Thoracic aorta (tissue), 2 donors: ENCODE measurements around the gene CES3. TPM values are rescaled to one million over a fixed set of nuclear protein-coding genes. Genes with fewer than 3 reads are reported as not detected.

Experiments
- ATAC-seq: fragments of 150-250 bp; one replicate; pipeline ENCODE4 v1.8.0; 2017; ENCODE audit warnings: low read depth; ENCODE audit not compliant: insufficient number of reproducible peaks, low FRiP score
- DNase-seq: peaks from one replicate; pipeline ENCODE4 v3.0.0-alpha.2; 2020; ENCODE audit warnings: low spot score
- H3K27ac ChIP-seq, 2 donors: fragments of 200-600 bp; sonication (generic); 1 replicate in 1 of 2; 2 replicates in 1 of 2; pipeline ENCODE4 v1.5.1; 2016; ENCODE audit warnings: mild to moderate bottlenecking in 2 of 2, moderate library complexity in 2 of 2
- H3K27me3 ChIP-seq: fragments of 200-600 bp; sonication (generic); replicated peaks from 2 replicates; pipeline ENCODE4 v1.6.0; 2016; ENCODE audit warnings: mild to moderate bottlenecking; ENCODE audit not compliant: insufficient read depth
- H3K36me3 ChIP-seq: fragments of 200-600 bp; sonication (generic); one replicate; pipeline ENCODE4 v1.5.1; 2016
- H3K4me1 ChIP-seq, 2 donors: fragments of 200-600 bp; sonication (generic); 1 replicate in 1 of 2; 2 replicates in 1 of 2; pipeline versions ENCODE4 v1.5.1 to v1.6.0; 2016; ENCODE audit warnings: low read depth in 2 of 2, mild to moderate bottlenecking in 1 of 2; ENCODE audit not compliant: control insufficient read depth in 1 of 2
- H3K4me3 ChIP-seq: fragments of 200-600 bp; sonication (generic); 2 replicates; pipeline ENCODE4 v1.5.1; 2016; ENCODE audit warnings: mild to moderate bottlenecking
- H3K9me3 ChIP-seq: fragments of 200-600 bp; sonication (generic); 2 replicates; pipeline ENCODE4 v1.5.1; 2016
- total RNA-seq, 2 donors: library from RNA; depleted of rRNA; stranded (reverse); fragments of >200 nt; gene quantifications; one replicate each; pipeline versions ENCODE4 v1.1.0 to v1.2.3, GENCODE V29; 2016
- TF ChIP-seq, protein P1 (sequence below): fragments of 200-600 bp; sonication (generic); IDR thresholded peaks from one replicate; pipeline ENCODE4 v1.5.1; 2019; ENCODE audit warnings: antibody characterized with exemption

The CES3 gene
- total RNA-seq, 2 donors from 2014 or later: 0.63 to 1.1 TPM

DNA sequence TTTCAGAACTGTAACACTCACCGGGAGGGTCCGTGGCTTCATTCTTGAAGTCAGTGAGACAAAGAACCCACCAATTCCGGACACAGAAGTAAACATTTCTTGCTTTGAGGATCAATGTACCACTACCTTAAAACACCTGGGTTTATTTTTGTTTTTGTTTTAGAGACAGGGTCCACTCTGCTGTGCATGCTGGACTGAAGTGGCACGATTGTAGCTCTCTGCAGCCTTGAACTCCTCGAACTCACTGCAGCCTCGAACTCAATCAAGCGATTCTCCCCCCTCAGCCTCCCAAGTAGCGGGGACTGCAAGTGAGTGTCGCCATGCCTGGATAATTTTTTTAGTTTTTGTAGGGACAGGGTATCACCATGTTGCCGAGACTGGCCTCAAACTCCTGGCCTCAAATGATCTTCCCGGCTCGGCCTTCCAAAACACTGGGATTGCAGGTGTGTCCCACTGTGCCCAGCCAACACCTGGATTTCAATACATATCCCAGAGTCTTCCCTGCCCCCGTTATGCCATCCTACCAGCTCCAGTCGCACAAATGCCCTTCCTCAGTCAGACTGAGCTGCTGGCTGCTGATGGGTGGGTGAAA lies 14.3 kb downstream of the CES3 start:
- Histone ChIP-seq H3K36me3 (no peaks in the 10 kb centered on the region), H3K27me3 (no peaks in the 10 kb centered on the region), H3K4me1 (peaks cover 0 to 18% of the 10 kb centered on the region in 2 donors), H3K27ac (no peak overlapping the region), H3K9me3 (no peaks in the 10 kb centered on the region), H3K4me3 (no peak overlapping the region)
- TF ChIP-seq, protein P1, sequence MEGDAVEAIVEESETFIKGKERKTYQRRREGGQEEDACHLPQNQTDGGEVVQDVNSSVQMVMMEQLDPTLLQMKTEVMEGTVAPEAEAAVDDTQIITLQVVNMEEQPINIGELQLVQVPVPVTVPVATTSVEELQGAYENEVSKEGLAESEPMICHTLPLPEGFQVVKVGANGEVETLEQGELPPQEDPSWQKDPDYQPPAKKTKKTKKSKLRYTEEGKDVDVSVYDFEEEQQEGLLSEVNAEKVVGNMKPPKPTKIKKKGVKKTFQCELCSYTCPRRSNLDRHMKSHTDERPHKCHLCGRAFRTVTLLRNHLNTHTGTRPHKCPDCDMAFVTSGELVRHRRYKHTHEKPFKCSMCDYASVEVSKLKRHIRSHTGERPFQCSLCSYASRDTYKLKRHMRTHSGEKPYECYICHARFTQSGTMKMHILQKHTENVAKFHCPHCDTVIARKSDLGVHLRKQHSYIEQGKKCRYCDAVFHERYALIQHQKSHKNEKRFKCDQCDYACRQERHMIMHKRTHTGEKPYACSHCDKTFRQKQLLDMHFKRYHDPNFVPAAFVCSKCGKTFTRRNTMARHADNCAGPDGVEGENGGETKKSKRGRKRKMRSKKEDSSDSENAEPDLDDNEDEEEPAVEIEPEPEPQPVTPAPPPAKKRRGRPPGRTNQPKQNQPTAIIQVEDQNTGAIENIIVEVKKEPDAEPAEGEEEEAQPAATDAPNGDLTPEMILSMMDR: no peak
- ATAC-seq (no peak), DNase-seq (no peak)

DNA sequence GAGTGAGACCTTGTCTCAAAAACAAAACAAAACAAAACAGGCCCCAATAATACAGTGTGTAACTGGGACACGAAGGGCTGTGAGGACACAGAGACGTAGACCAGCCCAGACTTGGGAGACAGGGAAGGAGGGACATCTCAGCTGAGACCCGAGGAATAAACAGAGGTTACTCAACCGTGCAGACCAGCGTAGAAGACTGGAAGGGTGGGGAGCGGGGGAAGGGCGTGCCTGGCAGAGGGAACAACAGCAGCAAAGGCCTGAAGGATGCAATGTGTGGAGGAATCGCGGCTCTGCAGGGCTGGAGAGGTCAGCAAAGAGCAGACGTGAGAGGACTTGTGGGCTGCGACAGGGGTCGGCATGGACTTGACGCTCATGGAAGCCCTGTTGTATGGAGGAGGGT lies 15.7 kb downstream of the CES3 start:
- Histone ChIP-seq H3K9me3 (no peaks in the 10 kb centered on the region), H3K4me3 (no peak overlapping the region), H3K27ac (no peak overlapping the region), H3K36me3 (no peaks in the 10 kb centered on the region), H3K4me1 (peaks cover 0 to 18% of the 10 kb centered on the region in 2 donors), H3K27me3 (no peaks in the 10 kb centered on the region)
- ATAC-seq (no peak), DNase-seq (no peak)
- TF ChIP-seq, protein P1: no peak

- H3K36me3 ChIP-seq: no peaks in the 10 kb centered on the region
- peak; percentile 58 for DNase-seq
- TF ChIP-seq, protein P1: peak; percentile 97
- no peaks in the 10 kb centered on the region for H3K27me3 ChIP-seq
- no peak overlapping the region for H3K27ac ChIP-seq
- ATAC-seq: peak; percentile 67
- H3K9me3 ChIP-seq: no peaks in the 10 kb centered on the region
- H3K4me1 ChIP-seq: peaks cover 0 to 18% of the 10 kb centered on the region in 2 donors
- no peak overlapping the region for H3K4me3 ChIP-seq
These were observed 16.5 kb downstream of the CES3 start for GRCh38 chr16:66977341-66978113.

DNA sequence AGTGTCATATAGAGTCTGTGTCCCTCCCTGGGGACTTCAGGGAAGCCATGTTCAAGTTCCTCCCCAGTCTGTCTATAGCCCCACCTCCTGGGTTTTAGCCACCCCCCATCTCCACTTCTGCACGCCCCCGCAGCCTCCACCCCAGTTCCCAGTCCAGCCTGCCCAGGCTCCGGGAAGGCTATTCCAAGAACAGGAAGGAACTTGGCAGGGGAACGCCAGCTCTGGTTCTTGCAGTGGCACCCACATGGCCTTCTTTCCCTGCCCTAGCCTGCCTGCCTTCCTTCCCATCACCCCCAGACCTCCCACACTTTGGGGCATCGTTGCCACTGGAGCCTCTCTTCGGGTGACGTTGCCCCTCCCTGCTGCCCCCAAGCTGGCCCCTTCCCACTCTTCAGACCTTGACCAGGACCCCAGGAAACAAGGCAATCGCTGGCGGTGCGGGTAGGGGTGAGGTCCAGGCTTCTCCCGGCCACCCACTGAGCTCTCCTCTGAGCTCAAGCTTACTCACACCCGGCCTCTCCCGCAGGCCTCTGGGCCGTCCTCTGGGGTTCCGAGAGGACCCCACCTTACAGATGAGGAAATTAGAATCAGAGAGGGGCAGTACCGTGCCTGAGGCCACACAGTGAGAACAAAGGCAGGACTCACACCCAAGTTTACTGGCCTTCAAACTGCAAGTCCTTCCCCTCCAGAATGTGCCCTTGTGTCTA lies 18.1 kb downstream of the CES3 start:
- peak overlapping the region in 1 of 2 donors; percentile 50 for H3K27ac ChIP-seq
- H3K4me3 ChIP-seq: no peak overlapping the region
- DNase-seq: peak; percentile 70
- no peaks in the 10 kb centered on the region for H3K27me3 ChIP-seq
- peaks cover 0 to 18% of the 10 kb centered on the region in 2 donors for H3K4me1 ChIP-seq
- H3K9me3 ChIP-seq: no peaks in the 10 kb centered on the region
- TF ChIP-seq, protein P1: no peak
- H3K36me3 ChIP-seq: no peaks in the 10 kb centered on the region
- ATAC-seq: no peak

DNA sequence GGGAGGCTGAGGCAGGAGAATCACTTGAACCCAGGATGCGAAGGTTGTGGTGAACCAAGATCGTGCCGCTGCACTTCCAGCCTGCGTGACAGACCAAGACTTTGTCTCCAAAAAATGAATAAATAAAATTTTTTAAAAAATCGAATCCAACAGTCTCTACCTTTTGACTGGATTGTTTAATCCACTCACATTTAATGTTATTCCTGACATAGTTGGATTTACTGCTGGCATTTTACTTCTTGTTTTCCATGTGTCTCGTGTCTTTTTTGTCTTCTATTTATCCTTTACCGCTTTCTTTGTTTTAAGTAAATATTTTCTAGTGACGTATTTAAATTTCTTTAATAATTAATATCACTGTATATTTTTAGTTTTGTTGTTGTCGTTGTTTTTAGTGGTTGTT lies 22.0 kb downstream of the CES3 start:
- ATAC-seq (no peak), DNase-seq (no peak)
- H3K27me3 ChIP-seq: no peaks in the 10 kb centered on the region
- no peaks in the 10 kb centered on the region for H3K9me3 ChIP-seq
- H3K4me3 ChIP-seq: no peak overlapping the region
- H3K36me3 ChIP-seq: no peaks in the 10 kb centered on the region
- H3K27ac ChIP-seq: no peak overlapping the region
- TF ChIP-seq, protein P1: no peak
- H3K4me1 ChIP-seq: peaks cover 0 to 18% of the 10 kb centered on the region in 2 donors
